Measurements from ENCODE around the gene TBXA2R.

GRCh38 chr19:3645726-3646125 is 39.1 kb upstream of the TBXA2R start:
- TF ChIP-seq GATA2 (IDR thresholded peaks at IDR 0.05; ENCODE audit: low read depth, low read length) (no peak), GATA3 (IDR thresholded peaks at IDR 0.05; ENCODE audit: low read depth, low read length) (no peak)

All from SH-SY5Y (cell line).